WTC11 (cell line): ENCODE results near the gene PPP1R1A.

Experiments used
- AFF4 ChIP-seq: sonication (generic); formaldehyde crosslinking; IDR thresholded peaks from 2 replicates; pipeline ENCODE4 v1.8.1; 2023; ENCODE audit warnings: mild to moderate bottlenecking, missing genetic modification reagents, borderline replicate concordance
- ATF2 ChIP-seq: sonication (generic); formaldehyde crosslinking; IDR thresholded peaks from 2 replicates; pipeline ENCODE4 v1.8.1; 2022; ENCODE audit warnings: low read depth, missing genetic modification reagents, borderline replicate concordance
- CTCF ChIP-seq: fragments of 200-600 bp; IDR thresholded peaks from 2 replicates; pipeline ENCODE4 v1.8.0; 2022; ENCODE audit warnings: antibody characterized with exemption
- JUN ChIP-seq: sonication (generic); formaldehyde crosslinking; IDR thresholded peaks from 2 replicates; pipeline ENCODE4 v1.8.0; 2023; ENCODE audit warnings: mild to moderate bottlenecking, missing genetic modification reagents
- TF ChIP-seq, protein P1 (sequence below): fragments of 250-450 bp; sonication (Bioruptor Pico); IDR thresholded peaks from 2 replicates; pipeline ENCODE4 v1.9.0; 2021; ENCODE audit warnings: mild to moderate bottlenecking

- TF ChIP-seq, protein P1, sequence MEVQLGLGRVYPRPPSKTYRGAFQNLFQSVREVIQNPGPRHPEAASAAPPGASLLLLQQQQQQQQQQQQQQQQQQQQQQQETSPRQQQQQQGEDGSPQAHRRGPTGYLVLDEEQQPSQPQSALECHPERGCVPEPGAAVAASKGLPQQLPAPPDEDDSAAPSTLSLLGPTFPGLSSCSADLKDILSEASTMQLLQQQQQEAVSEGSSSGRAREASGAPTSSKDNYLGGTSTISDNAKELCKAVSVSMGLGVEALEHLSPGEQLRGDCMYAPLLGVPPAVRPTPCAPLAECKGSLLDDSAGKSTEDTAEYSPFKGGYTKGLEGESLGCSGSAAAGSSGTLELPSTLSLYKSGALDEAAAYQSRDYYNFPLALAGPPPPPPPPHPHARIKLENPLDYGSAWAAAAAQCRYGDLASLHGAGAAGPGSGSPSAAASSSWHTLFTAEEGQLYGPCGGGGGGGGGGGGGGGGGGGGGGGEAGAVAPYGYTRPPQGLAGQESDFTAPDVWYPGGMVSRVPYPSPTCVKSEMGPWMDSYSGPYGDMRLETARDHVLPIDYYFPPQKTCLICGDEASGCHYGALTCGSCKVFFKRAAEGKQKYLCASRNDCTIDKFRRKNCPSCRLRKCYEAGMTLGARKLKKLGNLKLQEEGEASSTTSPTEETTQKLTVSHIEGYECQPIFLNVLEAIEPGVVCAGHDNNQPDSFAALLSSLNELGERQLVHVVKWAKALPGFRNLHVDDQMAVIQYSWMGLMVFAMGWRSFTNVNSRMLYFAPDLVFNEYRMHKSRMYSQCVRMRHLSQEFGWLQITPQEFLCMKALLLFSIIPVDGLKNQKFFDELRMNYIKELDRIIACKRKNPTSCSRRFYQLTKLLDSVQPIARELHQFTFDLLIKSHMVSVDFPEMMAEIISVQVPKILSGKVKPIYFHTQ, result no peak
- TF ChIP-seq CTCF (no peak), AFF4 (CRISPR knock-in tag) (no peak), ATF2 (CRISPR knock-in tag) (no peak), JUN (CRISPR knock-in tag) (no peak)
Measured at GRCh38 chr12:54622463-54623183, 34.2 kb upstream of the PPP1R1A start.
